SH-SY5Y (cell line): ENCODE measurements around the gene JAKMIP3.

Experiments used
- GATA2 ChIP-seq: IDR thresholded peaks from 2 replicates; pipeline ENCODE4 v1.6.1; 2011; ENCODE audit warnings: mild to moderate bottlenecking, low read depth, low read length
- GATA3 ChIP-seq: IDR thresholded peaks from 2 replicates; pipeline ENCODE4 v1.6.1; 2011; ENCODE audit warnings: low read depth, mild to moderate bottlenecking, low read length, moderate library complexity

DNA sequence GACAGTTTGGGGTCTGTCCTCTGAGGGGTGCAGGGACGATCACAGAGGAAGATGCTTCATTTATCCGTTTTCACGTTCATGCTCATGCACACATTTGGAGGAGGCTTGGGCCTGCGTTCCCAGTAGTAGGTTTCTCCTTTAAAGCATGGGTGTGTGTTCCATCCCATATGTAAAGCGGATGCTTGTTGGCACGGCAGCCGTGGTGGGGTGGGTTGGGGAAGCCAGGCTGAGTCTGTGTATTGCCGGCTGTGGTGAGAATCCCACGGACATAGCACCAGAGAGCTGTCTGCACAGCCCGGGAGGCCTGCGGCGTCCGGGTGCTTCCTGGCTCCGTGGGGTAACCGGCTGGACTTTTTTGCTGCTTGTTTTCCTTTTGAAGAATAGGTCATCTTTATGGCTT is 440 bp downstream of the JAKMIP3 start:
- TF ChIP-seq GATA3: no peak
- TF ChIP-seq GATA2: no peak
